Hematopoietic multipotent progenitor cell treated with erythropoietin and hydrocortisone succinate and interleukin-3 and kit ligand, for 17 days (in vitro differentiated cells): ENCODE data around the gene LCE1B.

Experiments used
- DNase-seq: peaks from one replicate; pipeline ENCODE4 v3.0.0-alpha.2; 2015; ENCODE audit warnings: low spot score

Gene LCE1B

GRCh38 chr1:152861374-152861773, 49.6 kb downstream of the LCE1B start:
- DNase-seq = no peak
